Fibroblast of skin of scalp (primary cell): ENCODE data around the gene STAC2.
"Not testable (repeated sequence)": the region's sequence is repeated elsewhere in the genome, so short reads cannot be mapped to it uniquely, and the experiment has no call there.

Experiments
- DNase-seq: peaks from one replicate; pipeline ENCODE4 v3.0.0-alpha.2; 2013

Gene STAC2

DNA sequence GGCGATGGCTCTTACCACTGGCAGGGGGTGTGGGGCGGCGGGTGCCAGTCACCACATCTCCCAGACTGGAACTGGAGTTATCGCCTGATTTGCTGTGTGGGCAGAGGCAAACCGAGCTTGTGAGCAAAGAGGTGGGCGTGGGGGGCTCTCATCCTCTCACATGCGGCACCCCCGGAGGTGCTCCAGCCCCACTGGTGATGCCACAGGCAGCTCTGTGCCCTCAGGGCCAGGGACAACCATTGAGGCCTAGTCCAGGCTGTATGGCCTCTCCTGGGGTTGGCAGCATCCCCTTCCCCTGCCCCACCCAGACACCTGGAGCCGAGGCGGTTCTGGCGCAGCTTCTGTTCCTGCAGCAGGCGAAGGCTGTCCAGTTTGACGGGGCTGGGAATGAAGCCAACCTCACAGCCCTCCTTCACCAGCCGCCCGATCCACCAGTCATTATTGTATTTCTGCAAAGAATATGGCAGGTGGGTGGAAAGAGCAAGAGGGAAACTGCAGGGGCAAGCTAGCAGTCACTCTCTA, 39.2 kb downstream of the STAC2 start:
- DNase-seq: no peak

- no peak for DNase-seq
Measured at GRCh38 chr17:39183720-39184119, 42.0 kb downstream of the STAC2 start.

GRCh38 chr17:39183045-39183444, 42.7 kb downstream of the STAC2 start:
- DNase-seq: no peak

DNA sequence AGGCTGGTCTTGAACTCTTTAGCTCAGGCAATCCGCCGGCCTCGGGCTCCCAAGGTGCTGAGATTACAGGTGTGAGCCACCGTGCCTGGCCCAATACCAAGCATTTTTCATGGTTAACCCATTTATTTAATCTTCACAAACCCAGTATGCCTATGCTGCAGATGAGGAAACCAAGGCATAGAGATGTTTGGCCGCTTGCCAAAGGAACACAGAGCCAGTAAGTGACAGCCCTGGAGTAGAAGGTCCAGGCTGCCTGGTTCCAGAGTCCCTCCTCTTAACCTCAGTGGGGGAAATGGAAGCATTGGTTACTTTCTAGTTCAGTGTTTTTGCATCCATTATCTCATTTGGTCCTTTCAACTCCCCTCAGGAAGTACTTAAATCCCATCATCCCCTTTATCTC, 44.4 kb downstream of the STAC2 start:
- DNase-seq: no peak

GRCh38 chr17:39178536-39178935, 47.2 kb downstream of the STAC2 start:
- DNase-seq: no peak

DNA sequence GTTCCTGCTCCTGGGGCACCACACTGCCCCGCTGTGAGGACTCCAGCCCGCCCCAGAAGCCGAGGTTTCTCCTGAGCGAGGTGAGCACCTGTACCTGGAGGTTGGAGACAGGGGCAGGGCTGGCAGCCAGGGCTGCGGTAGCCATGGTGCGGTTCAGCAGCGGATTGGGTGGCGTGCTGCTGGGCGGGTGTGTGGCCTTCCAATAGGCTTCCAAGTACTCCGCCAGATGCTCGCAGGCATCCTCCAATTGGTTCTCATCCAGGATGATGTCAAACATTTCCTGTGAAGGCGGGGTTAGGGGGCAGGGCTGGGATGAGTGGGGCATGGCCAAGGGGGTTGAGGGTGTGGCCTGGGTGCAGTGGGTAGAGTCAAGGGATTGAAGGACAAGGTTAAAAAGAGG, 48.5 kb downstream of the STAC2 start:
- DNase-seq: peak; percentile 43

- DNase-seq: no peak
Measured at GRCh38 chr17:39175695-39176093, 50.1 kb downstream of the STAC2 start.

GRCh38 chr17:39174920-39175694, 50.6 kb downstream of the STAC2 start:
- peak; percentile 72 for DNase-seq

DNA sequence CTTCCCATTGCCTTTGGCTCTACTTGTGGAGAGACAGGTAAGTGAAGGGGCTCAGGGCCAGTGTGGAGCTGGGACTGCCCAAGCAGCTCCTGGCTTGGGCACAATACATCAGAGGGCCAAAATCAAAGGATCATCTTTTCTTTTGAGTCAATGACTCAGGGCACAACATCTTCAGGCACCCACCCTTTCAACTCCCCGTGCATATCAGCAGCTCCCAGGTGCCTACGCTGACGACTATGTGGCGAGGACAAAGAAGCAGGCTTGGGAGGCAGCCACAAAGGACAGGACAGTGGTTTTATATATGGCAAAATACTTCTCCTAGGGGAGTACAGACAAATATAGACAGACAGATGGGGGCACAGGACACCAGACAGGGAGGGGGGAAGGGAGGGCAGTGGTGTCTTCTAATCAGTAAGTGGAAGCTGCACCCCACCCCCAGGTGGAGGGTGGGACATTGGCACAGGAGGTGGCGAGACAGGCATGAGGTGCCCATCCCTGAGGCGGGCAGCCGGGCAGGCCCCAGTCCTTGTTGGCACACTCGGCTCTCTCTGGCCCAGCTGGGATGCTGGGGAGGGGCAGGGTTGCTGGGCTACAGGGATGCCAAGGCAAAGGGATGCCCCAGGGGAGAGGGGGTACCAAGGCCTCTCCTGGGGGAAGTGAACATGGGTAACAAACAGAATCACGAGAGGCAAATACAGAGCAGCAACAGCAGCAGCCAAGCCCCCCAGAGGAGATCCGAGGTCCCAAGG, 52.0 kb downstream of the STAC2 start:
- DNase-seq: no peak

DNA sequence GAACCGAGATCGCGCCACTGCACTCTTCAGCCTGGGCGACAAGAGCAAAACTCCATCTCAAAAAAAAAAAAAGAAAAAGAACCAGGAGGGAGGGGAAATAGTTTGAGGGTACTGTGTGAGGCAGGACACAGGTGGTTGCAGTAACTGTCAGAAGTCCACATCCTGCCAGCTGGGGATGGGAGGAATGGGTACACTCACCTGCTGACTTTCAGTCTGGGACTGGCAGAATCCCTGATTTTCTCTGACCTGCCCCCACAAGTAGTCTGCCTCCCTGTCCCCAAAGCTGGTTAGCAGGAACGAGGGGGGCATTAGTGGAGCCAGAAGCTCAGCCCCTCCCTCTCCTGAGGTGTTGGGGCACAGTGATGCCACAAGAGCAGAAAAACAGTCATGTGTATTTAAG, 52.7 kb downstream of the STAC2 start:
- no peak for DNase-seq

DNA sequence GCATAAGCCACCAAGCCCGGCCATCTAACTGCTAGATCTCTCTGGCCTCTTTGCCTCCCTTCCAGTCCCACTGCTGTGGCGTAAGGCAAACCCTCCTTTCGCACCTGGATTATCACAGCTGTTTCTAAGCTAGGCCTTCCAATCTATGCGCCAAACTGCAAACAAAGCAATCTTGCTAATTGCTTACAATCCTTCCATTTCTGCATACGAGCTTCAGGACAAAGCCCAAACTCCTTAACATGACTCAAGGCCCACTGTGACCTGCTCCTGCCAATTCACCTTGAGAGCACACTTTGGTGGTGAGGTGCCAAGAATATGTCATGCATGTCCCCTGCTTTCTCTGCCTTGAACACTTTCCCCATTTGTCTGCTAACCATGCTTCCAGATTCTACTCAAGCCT, 53.8 kb downstream of the STAC2 start:
- no peak for DNase-seq

GRCh38 chr17:39170558-39170957, 55.2 kb downstream of the STAC2 start:
- DNase-seq: no peak

DNA sequence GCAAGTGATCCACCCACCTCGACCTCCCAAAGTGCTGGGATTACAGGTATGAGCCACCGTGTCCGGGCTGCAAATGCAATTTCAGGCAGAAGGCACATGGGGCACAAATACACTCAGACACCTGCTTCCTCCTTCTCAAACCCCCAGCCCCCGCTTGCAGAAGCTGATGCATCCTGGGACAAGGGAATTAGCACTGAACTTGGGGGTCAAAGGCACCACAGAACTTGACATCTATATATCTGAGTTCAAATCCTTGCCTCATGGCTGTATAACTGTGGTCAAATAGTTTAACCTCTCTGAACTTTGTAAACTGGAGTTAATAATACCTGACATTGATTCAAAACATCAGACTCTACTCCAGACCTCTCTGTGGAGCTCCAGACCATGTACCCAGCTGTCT, 55.6 kb downstream of the STAC2 start:
- DNase-seq: no peak

DNA sequence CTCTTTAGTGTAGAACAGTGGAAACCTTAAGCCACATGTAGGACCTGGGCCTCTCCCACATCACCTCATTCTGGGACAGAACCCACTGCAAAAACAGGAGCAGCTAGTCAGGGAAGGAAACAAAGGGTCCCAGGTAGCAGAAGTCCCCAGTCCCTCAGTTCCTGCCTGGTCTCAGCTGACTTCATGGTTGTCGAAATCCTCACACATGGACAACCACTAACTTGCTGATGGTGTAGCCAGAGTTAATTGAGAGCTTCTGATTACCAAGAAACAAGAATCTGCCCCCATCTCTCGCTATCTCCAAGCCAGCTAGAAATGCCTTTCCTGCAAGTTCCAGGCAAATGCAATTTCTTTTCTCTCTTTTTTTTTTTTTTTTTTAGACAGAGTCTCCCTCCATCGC, 56.2 kb downstream of the STAC2 start:
- DNase-seq: no peak

- DNase-seq: no peak
Measured at GRCh38 chr17:39169101-39169500, 56.6 kb downstream of the STAC2 start.

DNA sequence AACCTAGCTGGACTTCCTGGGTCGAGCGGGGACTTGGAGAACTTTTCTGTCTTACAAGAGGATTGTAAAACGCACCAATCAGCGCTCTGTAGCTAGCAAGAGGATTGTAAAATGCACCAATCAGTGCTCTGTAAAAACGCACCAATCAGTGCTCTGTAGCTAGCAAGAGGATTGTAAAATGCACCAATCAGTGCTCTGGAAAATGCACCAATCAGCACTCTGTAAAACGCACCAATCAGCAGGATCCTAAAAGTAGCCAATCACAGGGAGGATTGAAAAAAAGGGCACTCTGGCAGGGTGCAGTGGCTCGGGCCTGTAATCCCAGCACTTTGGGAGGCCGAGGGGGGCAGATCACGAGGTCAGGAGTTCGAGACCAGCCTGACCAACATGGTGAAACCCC, 57.2 kb downstream of the STAC2 start:
- DNase-seq: not testable (repeated sequence)

GRCh38 chr17:39167476-39167875, 58.3 kb downstream of the STAC2 start:
- no peak for DNase-seq

- no peak for DNase-seq
Measured at GRCh38 chr17:39166437-39167335, 59.1 kb downstream of the STAC2 start.

GRCh38 chr17:39165841-39166349, 59.9 kb downstream of the STAC2 start, which contains the start of gene ARL5C:
Gene ARL5C (minus strand): TSS chr17:39166161. CDS start chr17:39165760, 401 bp downstream.
- DNase-seq: no peak

DNA sequence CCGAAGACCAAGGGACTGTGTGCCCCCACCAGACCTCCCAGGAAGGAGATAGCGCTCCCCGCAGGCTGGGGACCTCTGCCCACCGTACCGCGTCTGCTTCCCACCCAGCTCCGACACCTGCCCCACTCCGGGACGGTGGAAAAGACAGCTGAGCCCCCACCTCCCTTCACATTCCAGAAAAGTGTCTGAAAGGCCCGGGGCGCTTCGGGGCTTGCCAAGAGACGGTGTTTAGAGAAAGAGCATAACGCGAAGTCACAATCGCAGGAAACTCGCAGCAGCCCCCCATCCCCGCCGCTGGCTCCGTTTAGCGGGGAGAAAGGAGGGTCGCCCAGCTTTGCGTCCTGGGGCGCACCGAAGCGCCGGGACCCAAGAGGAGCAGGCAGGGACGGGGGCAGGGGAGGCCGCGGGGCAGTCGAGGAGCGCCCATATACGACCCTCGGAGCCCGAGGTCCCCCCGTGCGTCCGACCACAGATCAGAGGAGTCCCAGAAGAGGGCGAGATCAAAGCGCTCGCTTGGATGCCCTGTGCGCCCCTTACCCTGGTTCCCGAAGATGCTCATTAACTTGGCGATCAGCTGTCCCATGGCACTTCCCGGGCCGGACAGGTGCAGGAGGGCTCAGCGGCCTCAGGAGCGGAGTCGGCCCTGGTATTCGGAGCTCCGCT, 60.4 kb downstream of the STAC2 start:
- DNase-seq: no peak

DNA sequence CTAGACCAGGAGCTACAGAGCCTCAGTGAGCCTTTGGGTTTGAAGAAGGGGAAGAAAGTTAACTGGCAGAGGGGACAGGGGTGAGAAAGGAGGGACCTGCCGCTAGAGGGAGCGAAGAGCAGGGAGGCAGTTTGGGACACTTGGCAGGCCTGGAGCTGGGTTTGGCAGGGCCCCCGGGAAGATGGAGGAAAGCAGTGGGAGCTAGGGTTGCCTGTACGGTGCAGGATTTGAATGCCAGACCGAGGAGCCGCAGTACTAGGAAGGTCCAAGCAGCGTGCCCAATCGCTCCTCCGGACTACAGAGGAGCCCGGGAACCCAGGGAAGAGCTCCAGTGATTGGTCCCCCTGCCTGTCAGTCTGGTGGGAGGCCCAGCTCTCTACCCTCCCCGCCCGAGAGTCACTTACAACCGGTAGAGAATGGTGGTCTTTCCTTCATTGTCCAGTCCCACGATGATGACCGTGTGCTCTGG, 61.0 kb downstream of the STAC2 start:
- peak; percentile 97 for DNase-seq

GRCh38 chr17:39161962-39162361, 63.8 kb downstream of the STAC2 start:
- no peak for DNase-seq
